ENCODE results near the gene CEP104. TPM values are rescaled to one million over a fixed set of nuclear protein-coding genes. Genes with fewer than 3 reads are reported as not detected.

Gene CEP104
- total and polyA plus RNA-seq, 9 of the 15 experiments (the other 6 are each of a cell fraction or from before 2014, with no cell fraction given): 11.2 to 63.4 (median 42.6) TPM

- TF ChIP-seq THRA (IDR thresholded peaks at IDR 0.05) (no peak), USF1 (CRISPR knock-in tag; IDR thresholded peaks at IDR 0.05) (peak; percentile 39), ARID1B (IDR thresholded peaks at IDR 0.05) (0 out of 2 replicates have a peak, but pooled peaks have one; percentile 20), ZNF197 (CRISPR knock-in tag; IDR thresholded peaks at IDR 0.05; ENCODE audit: low read depth) (no peak), THRB (CRISPR knock-in tag; conservative IDR thresholded peaks at IDR 0.05) (no peak), ATF2 (CRISPR knock-in tag; IDR thresholded peaks at IDR 0.05) (no peak), CEBPZ (IDR thresholded peaks at IDR 0.05; ENCODE audit: borderline replicate concordance, low read depth, low read length) (no peak), ILF3 (IDR thresholded peaks at IDR 0.05; ENCODE audit: borderline replicate concordance) (no peak), HEY1 (CRISPR knock-in tag; IDR thresholded peaks at IDR 0.05; ENCODE audit: borderline replicate concordance) (no peak), C11orf30 (IDR thresholded peaks at IDR 0.05; ENCODE audit: low read depth) (no peak), TFE3 (CRISPR knock-in tag; IDR thresholded peaks at IDR 0.05) (no peak), FIP1L1 (IDR thresholded peaks at IDR 0.05; ENCODE audit: low read depth, low read length, poor library complexity, severe bottlenecking) (peak; percentile 56), DACH1 (IDR thresholded peaks at IDR 0.05; ENCODE audit: partially characterized antibody) (no peak), MEIS2 (IDR thresholded peaks at IDR 0.05; ENCODE audit: partially characterized antibody) (peak; percentile 19), GATA2 (CRISPR knock-in tag; IDR thresholded peaks at IDR 0.05) (peak; percentile 4; the same call in 1 of the 2 replicates)
Measured at GRCh38 chr1:3869751-3870301, 12.8 kb upstream of the CEP104 start (continued).
